Keratinocyte (primary cell): ENCODE results near the gene ELOVL6. TPM values are rescaled to one million over a fixed set of nuclear protein-coding genes. Genes with fewer than 3 reads are reported as not detected.

Source experiments
- DNase-seq: peaks from one replicate; pipeline ENCODE4 v3.0.0-alpha.2; 2011; ENCODE audit warnings: low read depth, missing footprints, low spot score
- FAIRE-seq: peaks from 2 replicates; lab custom pipeline; 2011; peaks lifted over from hg19 to GRCh38; lab: Jason Lieb, UNC
- H2AFZ ChIP-seq: 2 replicates; pipeline ENCODE4 v1.6.0; 2012; ENCODE audit warnings: low read length, control low read depth, inconsistent platforms; ENCODE audit not compliant: control insufficient read depth
- H3K27ac ChIP-seq: 2 replicates; pipeline ENCODE4 v1.5.1; 2011; ENCODE audit warnings: low read length; ENCODE audit not compliant: control insufficient read depth, insufficient read depth
- H3K27me3 ChIP-seq: 3 replicates; pipeline ENCODE4 v1.6.0; 2011; ENCODE audit warnings: low read length; ENCODE audit not compliant: control insufficient read depth, insufficient read depth; ENCODE audit errors: extremely low read depth
- H3K36me3 ChIP-seq, 2 experiments: 2 replicates in 1 of 2; 3 replicates in 1 of 2; pipeline ENCODE4 v1.5.1; 2011; ENCODE audit warnings: low read length in 2 of 2, mild to moderate bottlenecking in 1 of 2; ENCODE audit not compliant: control insufficient read depth in 2 of 2, insufficient read depth in 2 of 2; ENCODE audit errors: extremely low read depth in 1 of 2
- H3K4me1 ChIP-seq: 3 replicates; pipeline ENCODE4 v1.5.1; 2011; ENCODE audit warnings: low read length; ENCODE audit not compliant: control insufficient read depth, insufficient read depth; ENCODE audit errors: extremely low read depth
- H3K4me2 ChIP-seq: 3 replicates; pipeline ENCODE4 v1.6.0; 2011; ENCODE audit warnings: low read depth, low read length; ENCODE audit not compliant: control insufficient read depth, insufficient read depth; ENCODE audit errors: extremely low read depth
- H3K4me3 ChIP-seq, 3 experiments: fragments of 200-600 bp in 1 of 3; sonication (generic) in 1 of 3; 2 replicates in 2 of 3; 3 replicates in 1 of 3; pipeline ENCODE4 v1.5.1; 2011 to 2016; ENCODE audit warnings: low read length in 3 of 3, mild to moderate bottlenecking in 3 of 3, control low read depth in 2 of 3, inconsistent platforms in 1 of 3, low read depth in 1 of 3, mixed read lengths in 1 of 3, mixed run types in 1 of 3, moderate library complexity in 1 of 3; ENCODE audit not compliant: control insufficient read depth in 2 of 3, insufficient read depth in 2 of 3; ENCODE audit errors: extremely low read depth in 1 of 3
- H3K79me2 ChIP-seq: 2 replicates; pipeline ENCODE4 v1.6.0; 2012; ENCODE audit warnings: low read length; ENCODE audit not compliant: control insufficient read depth, insufficient read depth
- H3K9ac ChIP-seq: 3 replicates; pipeline ENCODE4 v1.6.0; 2011; ENCODE audit warnings: low read length; ENCODE audit not compliant: control insufficient read depth, insufficient read depth; ENCODE audit errors: extremely low read depth
- H3K9me1 ChIP-seq: 3 replicates; pipeline ENCODE4 v1.6.0; 2011; ENCODE audit warnings: low read length; ENCODE audit not compliant: control insufficient read depth, insufficient read depth; ENCODE audit errors: extremely low read depth
- H3K9me3 ChIP-seq: 2 replicates; pipeline ENCODE4 v1.5.1; 2012; ENCODE audit warnings: low read depth, low read length; ENCODE audit not compliant: control insufficient read depth
- H4K20me1 ChIP-seq: 3 replicates; pipeline ENCODE4 v1.6.0; 2011; ENCODE audit warnings: low read length; ENCODE audit not compliant: control insufficient read depth, insufficient read depth; ENCODE audit errors: extremely low read depth
- CTCF ChIP-seq, 3 experiments: IDR thresholded peaks in 1 of 3; conservative IDR thresholded peaks in 1 of 3; optimal IDR thresholded peaks in 1 of 3; 2 replicates in 2 of 3; 3 replicates in 1 of 3; pipeline versions ENCODE3 to v1.5.1; 2011; ENCODE audit warnings: low read length in 3 of 3, mild to moderate bottlenecking in 3 of 3, moderate library complexity in 2 of 3, control low read depth in 1 of 3, inconsistent platforms in 1 of 3; ENCODE audit not compliant: insufficient read depth in 2 of 3; ENCODE audit errors: extremely low read depth in 1 of 3
- EZH2 ChIP-seq: IDR thresholded peaks from one replicate; pipeline ENCODE4 v1.6.1; 2012; ENCODE audit warnings: inconsistent platforms, mild to moderate bottlenecking, low read length, moderate library complexity
- dilution Hi-C: fragments of 300-500 bp; cut with MboI; formaldehyde crosslinking; loops from one replicate; pipeline ENCODE4 v1.7.0; 2020; ENCODE audit warnings: low sequenced_read_pairs; ENCODE audit not compliant: extremely low pct_ligation_motif_present
- polyA plus RNA-seq, 5 experiments: library from polyadenylated mRNA; depleted of rRNA in 3 of 5; stranded (reverse) in 3 of 5; stranded (forward) in 1 of 5; unstranded in 1 of 5; fragments of >200 nt; gene quantifications; 1 replicate in 1 of 5; 2 replicates in 3 of 5; 3 replicates in 1 of 5; pipeline versions ENCODE4 v1.2.1 to v1.2.3, GENCODE V29; 2011 to 2012; ENCODE audit warnings: missing spikeins in 2 of 5, low read depth in 1 of 5, low replicate concordance in 1 of 5

Gene ELOVL6
- polyA plus RNA-seq, 1 donor (not counting 4 experiments of a cell fraction or from before 2014, with no cell fraction given) = 65.9 TPM

GRCh38 chr4:110014233-110014632 lies 184.2 kb downstream of the ELOVL6 start:
- Histone ChIP-seq H2AFZ (no peak overlapping the region), H3K27me3 (no peaks in the 10 kb centered on the region), H3K9me3 (no peaks in the 10 kb centered on the region), H3K36me3 (no peaks in the 10 kb centered on the region), H3K4me1 (no peaks in the 10 kb centered on the region), H3K4me2 (no peak overlapping the region), H3K9me1 (no peaks in the 10 kb centered on the region), H3K27ac (no peak overlapping the region), H4K20me1 (no peaks in the 10 kb centered on the region), H3K4me3 (no peak overlapping the region), H3K9ac (no peak overlapping the region), H3K79me2 (no peaks in the 10 kb centered on the region)
- FAIRE-seq (no peak), DNase-seq (no peak)
- dilution Hi-C loops = no loop called here
- TF ChIP-seq EZH2 (no peak), CTCF (optimal IDR thresholded peaks at IDR 0.05 in 1 of 3, IDR thresholded peaks at IDR 0.05 in 1 of 3, conservative IDR thresholded peaks at IDR 0.05 in 1 of 3; ENCODE audit: extremely low read depth in 1 of 3, insufficient read depth in 2 of 3, low read length in 3 of 3) (no peak)

GRCh38 chr4:110012917-110013316 lies 185.5 kb downstream of the ELOVL6 start:
- no peaks in the 10 kb centered on the region for H3K36me3 ChIP-seq
- no peaks in the 10 kb centered on the region for H3K9me3 ChIP-seq
- H3K4me3 ChIP-seq = no peak overlapping the region
- dilution Hi-C loops = no loop called here
- no peak for TF ChIP-seq CTCF (optimal IDR thresholded peaks at IDR 0.05 in 1 of 3, IDR thresholded peaks at IDR 0.05 in 1 of 3, conservative IDR thresholded peaks at IDR 0.05 in 1 of 3; ENCODE audit: extremely low read depth in 1 of 3, insufficient read depth in 2 of 3, low read length in 3 of 3)
- TF ChIP-seq EZH2 = no peak
- H3K27me3 ChIP-seq = no peaks in the 10 kb centered on the region
- no peak overlapping the region for H3K4me2 ChIP-seq
- H2AFZ ChIP-seq = no peak overlapping the region
- no peaks in the 10 kb centered on the region for H3K79me2 ChIP-seq
- no peaks in the 10 kb centered on the region for H3K4me1 ChIP-seq
- no peak overlapping the region for H3K9ac ChIP-seq
- H3K9me1 ChIP-seq = no peaks in the 10 kb centered on the region
- DNase-seq (no peak), FAIRE-seq (no peak)
- no peak overlapping the region for H3K27ac ChIP-seq
- no peaks in the 10 kb centered on the region for H4K20me1 ChIP-seq
